ENCODE data around the gene LONP2.

LONP2 gene

DNA sequence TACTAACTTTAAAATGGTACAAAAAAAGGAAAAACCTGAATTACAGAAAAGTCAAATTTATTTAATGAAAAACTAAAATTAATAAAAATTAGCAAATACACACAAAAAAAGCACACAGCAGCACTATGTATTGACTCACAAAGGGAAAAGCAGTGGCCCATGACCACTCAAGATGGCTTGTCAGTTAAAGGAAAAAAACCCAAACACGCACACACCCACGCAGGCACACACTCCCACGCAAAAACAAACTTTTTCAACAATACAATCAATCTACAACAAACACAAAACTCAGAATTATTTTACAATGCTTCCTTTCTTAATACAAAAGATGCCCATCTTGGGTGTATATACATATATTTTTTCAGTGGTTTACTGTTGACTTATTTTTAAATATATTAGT, 116.9 kb downstream of the LONP2 start:
- TF ChIP-seq, protein P1, sequence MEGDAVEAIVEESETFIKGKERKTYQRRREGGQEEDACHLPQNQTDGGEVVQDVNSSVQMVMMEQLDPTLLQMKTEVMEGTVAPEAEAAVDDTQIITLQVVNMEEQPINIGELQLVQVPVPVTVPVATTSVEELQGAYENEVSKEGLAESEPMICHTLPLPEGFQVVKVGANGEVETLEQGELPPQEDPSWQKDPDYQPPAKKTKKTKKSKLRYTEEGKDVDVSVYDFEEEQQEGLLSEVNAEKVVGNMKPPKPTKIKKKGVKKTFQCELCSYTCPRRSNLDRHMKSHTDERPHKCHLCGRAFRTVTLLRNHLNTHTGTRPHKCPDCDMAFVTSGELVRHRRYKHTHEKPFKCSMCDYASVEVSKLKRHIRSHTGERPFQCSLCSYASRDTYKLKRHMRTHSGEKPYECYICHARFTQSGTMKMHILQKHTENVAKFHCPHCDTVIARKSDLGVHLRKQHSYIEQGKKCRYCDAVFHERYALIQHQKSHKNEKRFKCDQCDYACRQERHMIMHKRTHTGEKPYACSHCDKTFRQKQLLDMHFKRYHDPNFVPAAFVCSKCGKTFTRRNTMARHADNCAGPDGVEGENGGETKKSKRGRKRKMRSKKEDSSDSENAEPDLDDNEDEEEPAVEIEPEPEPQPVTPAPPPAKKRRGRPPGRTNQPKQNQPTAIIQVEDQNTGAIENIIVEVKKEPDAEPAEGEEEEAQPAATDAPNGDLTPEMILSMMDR (IDR thresholded peaks at IDR 0.05): no peak

DNA sequence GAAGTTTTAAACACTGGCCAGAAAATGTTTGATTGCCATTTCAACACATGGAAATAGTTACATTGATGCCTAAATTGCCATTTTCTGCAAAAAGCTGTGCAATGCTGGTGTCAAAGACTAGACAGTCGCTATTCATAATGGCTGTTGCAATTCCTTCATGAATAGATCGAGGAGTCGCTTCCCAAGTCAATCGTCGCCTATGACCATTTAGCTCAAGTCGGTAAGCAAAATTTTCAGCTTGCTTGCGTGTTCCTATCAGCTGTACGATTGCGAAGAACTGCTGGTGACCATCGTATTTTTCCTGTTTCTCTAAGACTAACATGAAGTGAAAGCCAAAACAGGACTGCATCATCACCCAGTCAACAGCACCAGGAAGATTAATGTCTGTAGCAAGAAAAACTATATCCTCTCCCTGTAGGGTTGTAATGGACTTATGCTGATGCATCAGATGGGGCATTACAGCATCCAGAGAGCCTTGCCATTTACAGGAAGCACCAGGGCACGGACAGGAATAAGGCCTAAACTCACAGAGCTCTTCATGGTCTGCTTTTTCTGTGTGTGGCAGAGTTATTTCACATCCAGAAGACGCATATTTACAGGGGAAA, 117.5 kb downstream of the LONP2 start:
- TF ChIP-seq, protein P1 (IDR thresholded peaks at IDR 0.05): no peak

DNA sequence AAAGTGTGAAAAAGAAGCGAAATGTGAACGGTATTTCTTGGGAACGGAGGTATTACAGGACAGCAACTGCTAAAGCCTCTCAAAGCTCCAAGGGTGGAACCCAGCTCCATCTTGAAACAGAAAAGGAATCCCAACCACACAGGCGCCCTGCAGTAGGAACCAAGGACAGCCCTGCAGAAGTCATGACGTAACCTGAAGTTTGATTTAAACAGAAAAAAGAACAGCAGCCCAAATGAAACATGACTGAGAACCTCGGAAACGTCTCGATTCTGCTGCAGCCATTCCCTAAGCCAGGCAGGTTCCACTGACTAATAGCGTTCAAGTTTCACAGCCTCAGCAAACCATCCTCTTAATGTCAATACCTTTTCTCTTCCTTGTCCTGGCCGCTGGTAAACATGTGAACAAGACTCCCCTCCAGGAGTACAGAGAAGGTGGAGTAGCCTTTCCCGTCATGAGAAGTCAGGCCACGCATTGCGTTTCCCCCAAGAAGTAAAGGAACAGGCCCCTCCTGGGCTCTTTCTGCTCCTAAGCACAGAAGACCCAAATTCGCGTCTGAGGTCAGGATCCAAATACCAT, 121.0 kb downstream of the LONP2 start:
- TF ChIP-seq, protein P1 (IDR thresholded peaks at IDR 0.05): no peak

DNA sequence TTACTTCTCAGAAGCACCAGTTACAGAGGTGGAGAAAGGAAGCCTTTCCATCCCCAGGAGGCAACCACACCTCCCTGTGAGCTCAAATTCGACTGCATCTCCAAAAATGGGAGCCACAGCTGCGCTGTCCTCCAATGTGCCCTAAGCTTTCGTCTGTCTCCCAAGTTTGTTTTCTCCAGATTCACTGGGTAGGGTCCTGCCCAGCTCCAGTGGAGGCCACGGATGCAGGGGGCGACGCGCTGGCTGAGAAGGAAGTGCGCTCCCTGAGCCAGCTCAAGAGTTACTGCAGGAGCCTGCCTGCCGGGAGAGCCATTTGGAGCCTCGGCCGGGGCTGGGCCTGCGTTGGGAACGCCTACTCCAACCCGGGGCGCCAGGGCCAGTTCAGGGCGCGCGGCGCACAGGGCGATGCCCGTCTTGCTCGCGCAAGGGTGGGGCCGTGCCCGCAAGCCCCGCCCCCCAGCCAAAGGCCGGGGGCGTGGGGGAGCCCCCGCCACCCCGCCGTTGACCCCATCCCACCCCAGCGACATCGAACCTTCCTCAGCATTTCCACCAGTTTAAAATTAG, 121.6 kb downstream of the LONP2 start:
- TF ChIP-seq, protein P1 (IDR thresholded peaks at IDR 0.05): peak; percentile 17; the same call in 1 of the 2 replicates

DNA sequence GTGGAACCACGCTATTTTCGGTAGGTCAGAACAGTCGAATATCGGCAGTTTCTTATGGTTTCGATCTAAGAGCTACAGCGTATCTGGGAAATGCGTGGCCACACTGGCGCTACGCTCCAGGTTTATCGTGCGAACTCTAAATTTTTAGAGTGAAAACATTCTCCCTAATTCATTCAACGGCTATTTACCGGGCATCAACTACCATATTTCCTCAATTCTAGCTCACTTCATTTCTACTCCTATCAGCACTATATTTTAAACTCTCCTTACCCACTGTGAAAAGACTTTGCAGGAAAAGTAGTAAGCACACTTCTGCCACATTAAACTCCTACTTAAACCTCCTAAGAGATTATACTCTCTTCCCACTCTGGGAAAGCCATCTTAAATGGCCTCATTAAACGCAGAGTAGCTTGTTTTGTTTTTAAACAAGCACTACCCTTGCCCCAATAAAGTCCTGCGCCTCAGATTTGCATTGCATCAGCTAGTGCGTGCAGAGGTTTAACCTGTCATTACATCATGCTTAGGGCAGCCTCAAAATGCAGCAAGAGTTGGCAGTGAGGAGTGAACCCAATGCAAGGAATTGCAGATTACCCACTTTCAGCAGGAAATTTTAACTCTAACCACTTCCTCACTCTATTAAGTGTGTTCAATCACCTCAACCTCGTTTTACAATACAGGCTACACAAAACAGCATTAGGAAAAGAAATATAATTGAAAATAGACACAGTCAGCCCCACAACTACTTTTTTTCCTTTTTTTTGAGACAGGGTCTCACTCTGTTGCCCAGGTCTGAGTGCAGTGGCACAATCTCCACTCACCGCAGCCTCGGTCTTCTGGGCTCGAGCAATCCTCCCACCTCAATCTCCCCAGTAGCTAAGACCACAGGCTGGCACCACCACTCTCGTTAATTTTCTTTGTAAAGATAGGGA, 122.3 kb downstream of the LONP2 start:
- TF ChIP-seq, protein P1 (IDR thresholded peaks at IDR 0.05): no peak

DNA sequence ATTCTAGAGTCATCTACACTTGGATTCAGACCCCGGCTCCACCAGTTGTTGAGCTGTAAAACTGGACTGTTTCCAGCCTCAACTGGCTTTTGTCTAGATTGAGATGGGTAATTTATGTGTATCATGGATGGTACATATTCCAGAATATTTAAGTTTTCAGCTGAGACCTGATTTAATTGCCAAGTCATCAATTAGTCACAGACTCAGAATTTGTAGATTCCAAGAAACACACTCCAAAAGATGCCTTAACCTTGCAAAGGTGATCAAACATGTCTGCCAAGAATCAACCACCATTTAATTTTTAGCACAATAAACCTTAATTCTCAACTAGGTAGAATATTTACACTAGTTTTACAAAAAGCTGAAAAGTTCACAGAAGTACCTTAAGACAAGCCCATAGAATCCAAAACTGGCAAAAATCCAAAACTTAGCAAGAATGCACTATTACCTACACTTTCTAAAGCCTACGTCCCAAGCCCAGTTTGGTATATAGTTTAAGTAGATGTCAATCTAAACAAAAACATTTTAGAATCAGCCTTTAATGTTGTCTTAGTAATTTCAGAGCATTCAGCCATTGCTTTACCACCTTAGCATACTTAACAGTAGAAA, 123.4 kb downstream of the LONP2 start:
- TF ChIP-seq, protein P1 (IDR thresholded peaks at IDR 0.05): no peak

DNA sequence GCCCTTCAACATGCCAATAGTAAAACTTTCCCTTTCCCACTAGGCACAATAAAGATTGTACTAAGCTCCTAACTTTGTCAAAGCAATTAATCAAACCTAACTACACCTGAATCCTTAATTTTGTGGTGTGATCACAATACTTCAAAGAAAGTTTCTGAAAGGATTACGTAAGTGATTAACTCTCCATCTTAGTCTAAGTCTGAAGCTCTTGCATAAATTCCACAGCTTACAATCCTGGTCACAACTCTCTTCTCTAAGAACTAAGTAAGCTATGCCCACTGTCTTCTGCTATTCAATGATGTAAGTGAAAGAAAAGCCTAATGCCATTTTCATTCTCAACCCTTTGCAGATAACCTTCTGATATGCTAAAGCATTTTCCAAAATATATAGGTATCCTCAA, 125.7 kb downstream of the LONP2 start:
- TF ChIP-seq, protein P1 (IDR thresholded peaks at IDR 0.05): no peak

Measured in LNCAP (cell line).